HG02642 (cell line): ENCODE measurements around the gene METAP1D.

Experiments used
- ATAC-seq: cut with Tn5 transposase; IDR thresholded peaks from one replicate; pipeline ENCODE4 v1.9.1; 2021; ENCODE audit warnings: mild to moderate bottlenecking; ENCODE audit not compliant: unreplicated experiment, poor library complexity

METAP1D gene

GRCh38 chr2:172116107-172116506, 116.4 kb downstream of the METAP1D start:
- no peak for ATAC-seq

GRCh38 chr2:172119089-172119488, 119.3 kb downstream of the METAP1D start:
- ATAC-seq: no peak

GRCh38 chr2:172120118-172120517, 120.4 kb downstream of the METAP1D start:
- ATAC-seq: no peak

GRCh38 chr2:172128484-172128883, 128.7 kb downstream of the METAP1D start:
- no peak for ATAC-seq

- ATAC-seq: no peak
Observed at GRCh38 chr2:172129404-172129803, 129.7 kb downstream of the METAP1D start.
